HFF-Myc (cell line): ENCODE measurements around the gene ACAN.

ENCODE experiments used
- DNase-seq: peaks from one replicate; pipeline ENCODE4 v3.0.0-alpha.2; 2011; ENCODE audit warnings: low read depth; ENCODE audit errors: extremely low read depth
- H3K4me3 ChIP-seq: replicated peaks from 2 replicates; pipeline ENCODE4 v1.5.1; 2011; ENCODE audit warnings: low read depth, mild to moderate bottlenecking, control low read depth, low read length
- CTCF ChIP-seq: IDR thresholded peaks from 2 replicates; pipeline ENCODE4 v1.5.1; 2012; ENCODE audit warnings: mild to moderate bottlenecking, low read depth, low read length, control low read depth; ENCODE audit errors: missing control alignments

ACAN gene

DNA sequence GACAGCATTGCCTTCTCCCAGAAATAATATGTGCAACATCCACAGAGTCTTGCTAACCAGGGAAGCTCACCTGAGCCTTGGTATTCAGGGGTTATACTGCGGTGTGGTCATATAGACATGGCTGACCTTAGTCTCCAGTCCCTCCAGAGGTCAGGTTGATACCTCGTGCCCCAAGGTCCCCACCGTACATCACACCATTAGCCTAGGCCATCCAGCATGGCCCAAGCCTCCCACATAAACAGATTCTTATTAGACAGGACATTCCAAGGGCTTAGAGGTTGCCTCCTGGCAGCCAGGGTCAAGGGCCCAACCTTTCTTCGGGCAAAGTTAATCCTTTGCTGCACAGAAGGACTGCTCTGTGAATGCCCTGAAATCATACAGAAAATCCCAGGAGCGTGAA lies 18.8 kb downstream of the ACAN start:
- no peak for TF ChIP-seq CTCF
- DNase-seq, result no peak
- no peak overlapping the region for H3K4me3 ChIP-seq

DNA sequence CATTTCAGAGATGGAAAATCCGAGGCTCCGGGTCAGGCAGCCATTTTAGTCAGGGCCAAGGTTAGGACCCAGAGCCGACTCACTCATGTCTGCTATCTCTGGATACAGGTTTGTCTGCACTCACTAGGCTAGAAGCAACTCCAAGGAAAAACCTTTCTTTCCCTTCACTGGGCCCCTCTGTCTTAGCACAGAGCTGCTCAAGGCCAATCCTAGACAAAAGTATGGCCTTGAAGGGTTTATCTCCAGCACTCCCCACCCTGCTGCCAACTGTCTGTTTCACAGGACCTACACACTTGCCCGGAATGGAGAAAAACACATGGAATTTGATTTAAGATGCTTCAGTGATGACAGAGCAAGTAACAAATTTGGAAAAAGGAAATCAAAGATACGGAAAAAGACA lies 25.6 kb downstream of the ACAN start:
- DNase-seq, result no peak
- no peak overlapping the region for H3K4me3 ChIP-seq
- no peak for TF ChIP-seq CTCF

GRCh38 chr15:88830016-88830415 lies 26.8 kb downstream of the ACAN start:
- DNase-seq, result no peak

GRCh38 chr15:88832820-88833730 lies 29.8 kb downstream of the ACAN start:
- H3K4me3 ChIP-seq, result no peak overlapping the region
- no peak for TF ChIP-seq CTCF
- no peak for DNase-seq

More at GRCh38 chr15:88830016-88830415, 26.8 kb downstream of the ACAN start:
- H3K4me3 ChIP-seq, result no peak overlapping the region
- no peak for TF ChIP-seq CTCF

DNA sequence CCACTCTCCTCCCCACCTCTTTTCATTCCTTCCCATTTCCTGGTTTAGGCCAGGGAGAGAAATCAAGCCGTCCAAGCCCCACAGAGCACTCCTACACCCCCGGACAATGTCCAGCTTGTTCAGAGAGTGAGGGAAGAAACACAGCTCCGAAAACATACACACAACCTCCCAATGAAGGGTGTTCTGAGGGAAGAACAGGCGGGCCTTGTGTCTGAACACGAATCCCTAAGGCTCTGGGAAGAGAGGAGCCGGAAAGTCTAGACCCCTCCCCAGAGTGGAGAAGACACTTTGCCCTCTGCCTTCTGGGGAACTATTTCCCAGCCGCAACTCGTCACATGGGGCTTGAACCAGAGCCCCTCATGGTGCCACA lies 30.5 kb downstream of the ACAN start:
- no peak for TF ChIP-seq CTCF
- H3K4me3 ChIP-seq, result no peak overlapping the region
- no peak for DNase-seq

- no peak for DNase-seq
- no peak overlapping the region for H3K4me3 ChIP-seq
- TF ChIP-seq CTCF, result peak; percentile 63
Observed at GRCh38 chr15:88834211-88834812, 31.1 kb downstream of the ACAN start.

- no peak for TF ChIP-seq CTCF
- no peak for DNase-seq
- no peak overlapping the region for H3K4me3 ChIP-seq
Observed at GRCh38 chr15:88835119-88835518, 31.9 kb downstream of the ACAN start.
